ENCODE measurements around the gene ENPP7. TPM values are rescaled to one million over a fixed set of nuclear protein-coding genes. Genes with fewer than 3 reads are reported as not detected.
A peak's percentile ranks its signal among the peaks of the same experiment; 100 is the strongest.

ENPP7 gene
- total and polyA plus RNA-seq, 4 donors, result 0.08 TPM; not detected in 3

- peaks cover 58% of the 10 kb centered on the region for H3K4me1 ChIP-seq (ENCODE audit: control insufficient read depth, insufficient read depth, low read length)
- H3K4me3 ChIP-seq (ENCODE audit: low read depth, low read length), result no peak overlapping the region
- peaks cover 64% of the 10 kb centered on the region for H3K27me3 ChIP-seq (ENCODE audit: control insufficient read depth, insufficient read depth, low read length)
- no peak overlapping the region for H3K27ac ChIP-seq (ENCODE audit: low read depth, low read length)
- 6% methylated on average over 74 of the region's 74 CpGs for WGBS (ENCODE audit: insufficient coverage)
- H3K9me3 ChIP-seq (ENCODE audit: control insufficient read depth, insufficient read depth, low read length), result no peaks in the 10 kb centered on the region
- peak in 2 of 6 donors; percentile 41 to 69 for DNase-seq (ENCODE audit: low read depth in 4 of 6, low spot score in 6 of 6)
- H3K36me3 ChIP-seq (ENCODE audit: control insufficient read depth, insufficient read depth, low read length), result peaks cover 33% of the 10 kb centered on the region
These were observed 59.4 kb downstream of the ENPP7 start for GRCh38 chr17:79789943-79790804.

GRCh38 chr17:79790805-79791734, 60.3 kb downstream of the ENPP7 start:
- DNase-seq (ENCODE audit: low read depth in 4 of 6, low spot score in 6 of 6), result peak in 2 of 6 donors; percentile 76 to 90
- H3K4me1 ChIP-seq (ENCODE audit: control insufficient read depth, insufficient read depth, low read length), result peaks cover 67% of the 10 kb centered on the region
- H3K4me3 ChIP-seq (ENCODE audit: low read depth, low read length), result no peak overlapping the region

GRCh38 chr17:79791735-79792161, 61.0 kb downstream of the ENPP7 start:
- Histone ChIP-seq H3K27ac (ENCODE audit: low read depth, low read length) (no peak overlapping the region), H3K4me1 (ENCODE audit: control insufficient read depth, insufficient read depth, low read length) (peaks cover 71% of the 10 kb centered on the region), H3K4me3 (ENCODE audit: low read depth, low read length) (no peak overlapping the region), H3K27me3 (ENCODE audit: control insufficient read depth, insufficient read depth, low read length) (peaks cover 61% of the 10 kb centered on the region), H3K9me3 (ENCODE audit: control insufficient read depth, insufficient read depth, low read length) (no peaks in the 10 kb centered on the region), H3K36me3 (ENCODE audit: control insufficient read depth, insufficient read depth, low read length) (peaks cover 23% of the 10 kb centered on the region)
- no peak for DNase-seq (ENCODE audit: low read depth in 4 of 6, low spot score in 6 of 6)
- 5% methylated on average over 15 of the region's 26 CpGs for WGBS (ENCODE audit: insufficient coverage)

More at GRCh38 chr17:79790805-79791734, 60.3 kb downstream of the ENPP7 start:
- H3K27me3 ChIP-seq (ENCODE audit: control insufficient read depth, insufficient read depth, low read length), result peaks cover 64% of the 10 kb centered on the region
- WGBS (ENCODE audit: insufficient coverage), result 5% methylated on average over 62 of the region's 68 CpGs
- no peaks in the 10 kb centered on the region for H3K9me3 ChIP-seq (ENCODE audit: control insufficient read depth, insufficient read depth, low read length)
- H3K36me3 ChIP-seq (ENCODE audit: control insufficient read depth, insufficient read depth, low read length), result peaks cover 27% of the 10 kb centered on the region
- no peak overlapping the region for H3K27ac ChIP-seq (ENCODE audit: low read depth, low read length)

Small RNAs within 50 kb of the gene (small RNA-seq; reads per million reads assigned to genes)
- not detected for gene MIR4739 (ENCODE audit: low replicate concordance)

Other genes with a start within 250 kb of the ENPP7 start
- gene RBFOX3, start 119.9 kb upstream of the ENPP7 start, total RNA-seq, result 1 to 10 TPM; 3.1 to 7.6 TPM
- 10 to 100 TPM; 58.5 to 64.9 TPM for gene RBFOX3, start 119.9 kb upstream of the ENPP7 start, polyA plus RNA-seq (ENCODE audit: insufficient read length in 2 of 2)
- gene CBX2, start 47.2 kb downstream of the ENPP7 start, total RNA-seq, result 10 to 100 TPM in 1 of 2 donors, 1 to 10 TPM in 1; 4.1 to 12.6 TPM
- gene CBX2, start 47.2 kb downstream of the ENPP7 start, polyA plus RNA-seq (ENCODE audit: insufficient read length in 2 of 2), result 10 to 100 TPM; 10.4 to 14.2 TPM
- gene CBX8, start 66.1 kb downstream of the ENPP7 start, total RNA-seq, result 1 to 10 TPM; 3.6 to 9.3 TPM
- 10 to 100 TPM; 13.6 to 14.4 TPM for gene CBX8, start 66.1 kb downstream of the ENPP7 start, polyA plus RNA-seq (ENCODE audit: insufficient read length in 2 of 2)
- gene CBX4, start 108.5 kb downstream of the ENPP7 start, total RNA-seq, result 10 to 100 TPM; 16.2 to 16.7 TPM
- gene CBX4, start 108.5 kb downstream of the ENPP7 start, polyA plus RNA-seq (ENCODE audit: insufficient read length in 2 of 2), result 10 to 100 TPM; 44.5 to 46.8 TPM

All from spinal cord (tissue), 10 donors.